HG03108 (cell line): ENCODE data around the gene CUL1.
"Not testable (repeated sequence)": the region's sequence is repeated elsewhere in the genome, so short reads cannot be mapped to it uniquely, and the experiment has no call there.

Experiments
- ATAC-seq: cut with Tn5 transposase; IDR thresholded peaks from one replicate; pipeline ENCODE4 v1.9.1; 2021; ENCODE audit warnings: moderate library complexity; ENCODE audit not compliant: unreplicated experiment

The CUL1 gene

GRCh38 chr7:148696787-148697186 lies 1.9 kb upstream of the CUL1 start:
- no peak for ATAC-seq

GRCh38 chr7:148697256-148698006 lies 1.3 kb upstream of the CUL1 start:
- ATAC-seq: no peak

GRCh38 chr7:148698007-148698396 lies 701 bp upstream of the CUL1 start:
- ATAC-seq: no peak

GRCh38 chr7:148699024-148699781 lies 500 bp downstream of the CUL1 start:
- ATAC-seq: peak; percentile 31

GRCh38 chr7:148699782-148700629 lies 1.3 kb downstream of the CUL1 start:
- ATAC-seq: no peak

- no peak for ATAC-seq
Measured at GRCh38 chr7:148700661-148701064, 2.0 kb downstream of the CUL1 start.

GRCh38 chr7:148701414-148701813 lies 2.7 kb downstream of the CUL1 start:
- no peak for ATAC-seq

GRCh38 chr7:148702876-148703670 lies 4.4 kb downstream of the CUL1 start:
- no peak for ATAC-seq

GRCh38 chr7:148703671-148703962 lies 4.9 kb downstream of the CUL1 start:
- ATAC-seq: not testable (repeated sequence)

- no peak for ATAC-seq
Measured at GRCh38 chr7:148704189-148704588, 5.5 kb downstream of the CUL1 start.

- no peak for ATAC-seq
Measured at GRCh38 chr7:148704970-148705369, 6.3 kb downstream of the CUL1 start.

GRCh38 chr7:148706368-148706767 lies 7.7 kb downstream of the CUL1 start:
- no peak for ATAC-seq

GRCh38 chr7:148708026-148708885 lies 9.6 kb downstream of the CUL1 start:
- no peak for ATAC-seq

- no peak for ATAC-seq
Measured at GRCh38 chr7:148709014-148709413, 10.3 kb downstream of the CUL1 start.

GRCh38 chr7:148710426-148710825 lies 11.7 kb downstream of the CUL1 start:
- ATAC-seq: not testable (repeated sequence)

- no peak for ATAC-seq
Measured at GRCh38 chr7:148711191-148712102, 12.7 kb downstream of the CUL1 start.

GRCh38 chr7:148712678-148713329 lies 14.1 kb downstream of the CUL1 start:
- no peak for ATAC-seq

- no peak for ATAC-seq
Measured at GRCh38 chr7:148714498-148714897, 15.8 kb downstream of the CUL1 start.
